SK-N-SH treated with all-trans-retinoic acid at 6 μM for 48 hours (cell line): ENCODE measurements around the gene TMEM185B.

Source experiments
- ATAC-seq: fragments of 200-7000 bp; cut with Tn5 transposase; 3 replicates; pipeline ENCODE4 v1.9.1; 2020; ENCODE audit warnings: mild to moderate bottlenecking, moderate library complexity
- ARNTL ChIP-seq: fragments of 450-650 bp; formaldehyde crosslinking; IDR thresholded peaks from 2 replicates; pipeline ENCODE4 v1.5.0; 2020; ENCODE audit warnings: low read depth, mild to moderate bottlenecking, moderate library complexity, borderline replicate concordance
- CREB5 ChIP-seq: fragments of 250-450 bp; sonication (Bioruptor Pico); IDR thresholded peaks from 2 replicates; pipeline ENCODE4 v1.5.1; 2020; ENCODE audit warnings: low read depth, mild to moderate bottlenecking, moderate library complexity
- CSDC2 ChIP-seq: fragments of 250-450 bp; sonication (Bioruptor Pico); IDR thresholded peaks from 2 replicates; pipeline ENCODE4 v1.5.0; 2020; ENCODE audit warnings: mild to moderate bottlenecking, moderate library complexity
- CSRNP3 ChIP-seq: fragments of 250-450 bp; sonication (Bioruptor Pico); IDR thresholded peaks from 2 replicates; pipeline ENCODE4 v1.5.1; 2021; ENCODE audit warnings: mild to moderate bottlenecking, moderate library complexity
- ESRRG ChIP-seq: fragments of 250-450 bp; sonication (Bioruptor Pico); IDR thresholded peaks from 2 replicates; pipeline ENCODE4 v1.6.1; 2021; ENCODE audit warnings: mild to moderate bottlenecking
- GLIS3 ChIP-seq: fragments of 250-450 bp; sonication (Bioruptor Pico); IDR thresholded peaks from 2 replicates; pipeline ENCODE4 v1.5.0; 2020; ENCODE audit warnings: mild to moderate bottlenecking, moderate library complexity
- OSR1 ChIP-seq: fragments of 250-450 bp; sonication (Bioruptor Pico); IDR thresholded peaks from 2 replicates; pipeline ENCODE4 v1.8.0; 2022; ENCODE audit warnings: moderate library complexity, mild to moderate bottlenecking, inconsistent platforms
- POU6F1 ChIP-seq: fragments of 250-450 bp; sonication (Bioruptor Pico); IDR thresholded peaks from 2 replicates; pipeline ENCODE4 v1.8.0; 2021; ENCODE audit warnings: low read depth, mild to moderate bottlenecking, moderate library complexity, borderline replicate concordance
- SNAI2 ChIP-seq: fragments of 250-450 bp; sonication (Bioruptor Pico); IDR thresholded peaks from 2 replicates; pipeline ENCODE4 v1.5.0; 2020; ENCODE audit warnings: mild to moderate bottlenecking, moderate library complexity
- TCF4 ChIP-seq: fragments of 250-450 bp; sonication (Bioruptor Pico); IDR thresholded peaks from 2 replicates; pipeline ENCODE4 v1.8.0; 2021; ENCODE audit warnings: mild to moderate bottlenecking, moderate library complexity, borderline replicate concordance
- TOX ChIP-seq: fragments of 250-450 bp; sonication (Bioruptor Pico); IDR thresholded peaks from 2 replicates; pipeline ENCODE4 v1.8.0; 2021; ENCODE audit warnings: mild to moderate bottlenecking, moderate library complexity, borderline replicate concordance
- ZC3H10 ChIP-seq: fragments of 250-450 bp; sonication (Bioruptor Pico); IDR thresholded peaks from 2 replicates; pipeline ENCODE4 v1.5.1; 2021; ENCODE audit warnings: mild to moderate bottlenecking, moderate library complexity
- ZFP3 ChIP-seq: fragments of 250-450 bp; sonication (Bioruptor Pico); IDR thresholded peaks from 2 replicates; pipeline ENCODE4 v1.5.0; 2020; ENCODE audit warnings: mild to moderate bottlenecking, moderate library complexity
- ZNF70 ChIP-seq: fragments of 450-650 bp; formaldehyde crosslinking; IDR thresholded peaks from 2 replicates; pipeline ENCODE4 v1.5.0; 2020; ENCODE audit warnings: mild to moderate bottlenecking, moderate library complexity
- ZNF8 ChIP-seq: fragments of 450-650 bp; formaldehyde crosslinking; IDR thresholded peaks from 2 replicates; pipeline ENCODE4 v1.5.0; 2020; ENCODE audit warnings: mild to moderate bottlenecking, moderate library complexity
- TF ChIP-seq, protein P1 (sequence below): fragments of 250-450 bp; sonication (Bioruptor Pico); IDR thresholded peaks from 2 replicates; pipeline ENCODE4 v1.5.0; 2020; ENCODE audit warnings: mild to moderate bottlenecking, moderate library complexity

Gene TMEM185B

GRCh38 chr2:120243875-120244553 lies 20.8 kb upstream of the TMEM185B start:
- ATAC-seq = no peak
- TF ChIP-seq CSRNP3 (no peak), POU6F1 (no peak), ZNF70 (no peak), SNAI2 (CRISPR knock-in tag) (no peak)
- TF ChIP-seq, protein P1, sequence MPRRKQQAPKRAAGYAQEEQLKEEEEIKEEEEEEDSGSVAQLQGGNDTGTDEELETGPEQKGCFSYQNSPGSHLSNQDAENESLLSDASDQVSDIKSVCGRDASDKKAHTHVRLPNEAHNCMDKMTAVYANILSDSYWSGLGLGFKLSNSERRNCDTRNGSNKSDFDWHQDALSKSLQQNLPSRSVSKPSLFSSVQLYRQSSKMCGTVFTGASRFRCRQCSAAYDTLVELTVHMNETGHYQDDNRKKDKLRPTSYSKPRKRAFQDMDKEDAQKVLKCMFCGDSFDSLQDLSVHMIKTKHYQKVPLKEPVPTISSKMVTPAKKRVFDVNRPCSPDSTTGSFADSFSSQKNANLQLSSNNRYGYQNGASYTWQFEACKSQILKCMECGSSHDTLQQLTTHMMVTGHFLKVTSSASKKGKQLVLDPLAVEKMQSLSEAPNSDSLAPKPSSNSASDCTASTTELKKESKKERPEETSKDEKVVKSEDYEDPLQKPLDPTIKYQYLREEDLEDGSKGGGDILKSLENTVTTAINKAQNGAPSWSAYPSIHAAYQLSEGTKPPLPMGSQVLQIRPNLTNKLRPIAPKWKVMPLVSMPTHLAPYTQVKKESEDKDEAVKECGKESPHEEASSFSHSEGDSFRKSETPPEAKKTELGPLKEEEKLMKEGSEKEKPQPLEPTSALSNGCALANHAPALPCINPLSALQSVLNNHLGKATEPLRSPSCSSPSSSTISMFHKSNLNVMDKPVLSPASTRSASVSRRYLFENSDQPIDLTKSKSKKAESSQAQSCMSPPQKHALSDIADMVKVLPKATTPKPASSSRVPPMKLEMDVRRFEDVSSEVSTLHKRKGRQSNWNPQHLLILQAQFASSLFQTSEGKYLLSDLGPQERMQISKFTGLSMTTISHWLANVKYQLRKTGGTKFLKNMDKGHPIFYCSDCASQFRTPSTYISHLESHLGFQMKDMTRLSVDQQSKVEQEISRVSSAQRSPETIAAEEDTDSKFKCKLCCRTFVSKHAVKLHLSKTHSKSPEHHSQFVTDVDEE (CRISPR knock-in tag) = no peak

DNA sequence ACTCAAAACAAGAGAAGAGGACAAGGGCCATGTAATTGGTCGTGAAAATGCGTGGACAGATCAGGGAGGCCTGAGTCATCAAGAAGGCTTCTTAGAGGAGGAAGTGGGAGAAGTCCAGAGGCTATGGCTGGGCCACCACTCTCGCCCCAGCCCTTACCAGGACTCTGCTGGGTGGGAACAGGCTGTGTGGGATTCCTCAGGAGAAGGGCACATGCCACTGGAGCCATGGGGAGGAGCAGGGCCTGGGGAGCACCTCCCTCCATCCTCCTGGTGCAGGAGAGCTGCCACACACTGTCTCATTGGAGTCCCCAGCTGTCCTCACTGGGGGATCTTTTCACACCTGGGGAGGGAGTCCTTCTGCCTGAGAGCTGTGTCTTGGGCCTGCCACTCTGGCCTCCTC lies 20.0 kb upstream of the TMEM185B start:
- no peak for ATAC-seq
- TF ChIP-seq ESRRG (CRISPR knock-in tag) (no peak), ZFP3 (CRISPR knock-in tag) (no peak), POU6F1 (no peak), CSDC2 (CRISPR knock-in tag) (no peak), TOX (no peak), ARNTL (no peak), ZNF70 (no peak)
- TF ChIP-seq, protein P1 (CRISPR knock-in tag) = no peak

GRCh38 chr2:120241684-120242083 lies 18.5 kb upstream of the TMEM185B start:
- ATAC-seq = no peak
- TF ChIP-seq CSDC2 (CRISPR knock-in tag) = no peak
- TF ChIP-seq GLIS3 (CRISPR knock-in tag) = no peak
- TF ChIP-seq, protein P1 (CRISPR knock-in tag) = no peak
- no peak for TF ChIP-seq ARNTL
- TF ChIP-seq CREB5 (CRISPR knock-in tag) = no peak
- TF ChIP-seq ZFP3 (CRISPR knock-in tag) = no peak
- TF ChIP-seq ESRRG (CRISPR knock-in tag) = no peak
- TF ChIP-seq CSRNP3 = no peak
- TF ChIP-seq ZNF8 (CRISPR knock-in tag) = no peak
- TF ChIP-seq ZC3H10 = no peak
- TF ChIP-seq POU6F1 = no peak
- no peak for TF ChIP-seq OSR1 (CRISPR knock-in tag)
- TF ChIP-seq TCF4 (CRISPR knock-in tag) = no peak
